SK-N-SH (cell line): Measurements from ENCODE around the gene TYK2. TPM values are rescaled to one million over a fixed set of nuclear protein-coding genes. Genes with fewer than 3 reads are reported as not detected.

ENCODE experiments used
- CTCF ChIA-PET: fragments of 300-600, 350-600 bp; formaldehyde crosslinking; extraction: SDS; loops from one replicate; lab custom pipeline; 2021; lab: Yijun Ruan, JAX
- POLR2A ChIA-PET: fragments of 350-600 bp; sonication (Branson Sonifier 250); formaldehyde crosslinking; extraction: SDS; loops from one replicate; lab custom pipeline; 2020; ENCODE audit warnings: antibody characterized with exemption, inconsistent platforms; lab: Yijun Ruan, JAX
- DNase-seq: peaks from one replicate; pipeline ENCODE4 v3.0.0; 2012
- H2AFZ ChIP-seq: fragments of 200-600 bp; sonication (generic); 2 replicates; pipeline ENCODE4 v1.8.1; 2016; ENCODE audit warnings: antibody characterized with exemption, mild to moderate bottlenecking, low read depth
- H3F3A ChIP-seq: fragments of 200-600 bp; sonication (generic); replicated peaks from 2 replicates; pipeline ENCODE3; 2016; ENCODE audit warnings: antibody characterized with exemption, mild to moderate bottlenecking; ENCODE audit not compliant: insufficient read depth
- H3K27ac ChIP-seq, 2 experiments: fragments of 200-500 bp in 1 of 2; fragments of 200-600 bp in 1 of 2; sonication (Bioruptor generic) in 1 of 2; sonication (generic), shearing (Covaris generic) in 1 of 2; 2 replicates each; pipeline versions ENCODE4 v1.5.1 to v1.6.1; 2014 to 2016; ENCODE audit warnings: low read depth in 2 of 2, inconsistent platforms in 1 of 2, low read length in 1 of 2, mild to moderate bottlenecking in 1 of 2, mixed read lengths in 1 of 2
- H3K27me3 ChIP-seq: fragments of 200-600 bp; sonication (generic), shearing (Covaris generic); 2 replicates; pipeline ENCODE4 v1.6.1; 2016; ENCODE audit warnings: mixed run types; ENCODE audit not compliant: insufficient read depth
- H3K36me3 ChIP-seq, 2 experiments: fragments of 200-500 bp in 1 of 2; fragments of 200-600 bp in 1 of 2; sonication (Bioruptor generic) in 1 of 2; sonication (generic) in 1 of 2; replicated peaks in 1 of 2; 2 replicates each; pipeline versions ENCODE3 to v1.5.1; 2014 to 2016; ENCODE audit warnings: low read length in 1 of 2, mild to moderate bottlenecking in 1 of 2; ENCODE audit not compliant: insufficient read depth in 2 of 2, control insufficient read depth in 1 of 2
- H3K4me1 ChIP-seq, 2 experiments: fragments of 200-500 bp in 1 of 2; fragments of 200-600 bp in 1 of 2; sonication (Bioruptor generic) in 1 of 2; sonication (generic), shearing (Covaris generic) in 1 of 2; 2 replicates each; pipeline versions ENCODE4 v1.5.1 to v1.6.1; 2014 to 2016; ENCODE audit warnings: low read depth in 1 of 2, low read length in 1 of 2, mixed run types in 1 of 2; ENCODE audit not compliant: insufficient read depth in 2 of 2, control insufficient read depth in 1 of 2
- H3K4me2 ChIP-seq: fragments of 200-600 bp; sonication (generic), shearing (Covaris generic); 2 replicates; pipeline ENCODE4 v1.6.1; 2017; ENCODE audit warnings: mixed run types
- H3K4me3 ChIP-seq, 2 experiments: fragments of 200-500 bp in 1 of 2; fragments of 200-600 bp in 1 of 2; sonication (Bioruptor generic) in 1 of 2; sonication (generic), shearing (Covaris generic) in 1 of 2; 2 replicates each; pipeline versions ENCODE4 v1.5.1 to v1.8.1; 2014 to 2016; ENCODE audit warnings: low read depth in 2 of 2, inconsistent platforms in 1 of 2, low read length in 1 of 2, mild to moderate bottlenecking in 1 of 2, mixed read lengths in 1 of 2, moderate library complexity in 1 of 2
- H3K79me2 ChIP-seq: fragments of 200-600 bp; sonication (generic); 2 replicates; pipeline ENCODE4 v1.8.1; 2017; ENCODE audit warnings: mild to moderate bottlenecking; ENCODE audit not compliant: insufficient read depth
- H3K9ac ChIP-seq: fragments of 200-600 bp; sonication (generic); 2 replicates; pipeline ENCODE4 v1.6.1; 2017; ENCODE audit warnings: mixed run types
- H3K9me2 ChIP-seq: fragments of 200-600 bp; sonication (generic); 2 replicates; pipeline ENCODE4 v1.6.1; 2017; ENCODE audit warnings: mixed run types
- H3K9me3 ChIP-seq: fragments of 200-600 bp; sonication (generic); 2 replicates; pipeline ENCODE4 v1.6.1; 2017; ENCODE audit warnings: mixed run types, mild to moderate bottlenecking, moderate library complexity
- H4K20me1 ChIP-seq: fragments of 200-600 bp; sonication (generic); 2 replicates; pipeline ENCODE4 v1.6.1; 2017; ENCODE audit warnings: mild to moderate bottlenecking, mixed run types; ENCODE audit not compliant: insufficient read depth
- CHD2 ChIP-seq: fragments of 150-350 bp; IDR thresholded peaks from 2 replicates; pipeline ENCODE4 v1.6.1; 2018; ENCODE audit warnings: low read length; ENCODE audit not compliant: partially characterized antibody
- CTCF ChIP-seq: fragments of 200-600 bp; sonication (generic); IDR thresholded peaks from 2 replicates; pipeline ENCODE4 v1.6.1; 2017; ENCODE audit warnings: antibody characterized with exemption, mild to moderate bottlenecking, moderate library complexity
- ELF1 ChIP-seq: IDR thresholded peaks from 2 replicates; pipeline ENCODE4 v1.4.0; 2012
- EP300 ChIP-seq, 2 experiments: IDR thresholded peaks; 2 replicates each; pipeline versions ENCODE4 v1.4.0 to v1.6.1; 2012; ENCODE audit warnings: borderline replicate concordance in 1 of 2, low read depth in 1 of 2, low read length in 1 of 2
- EZH2phosphoT487 ChIP-seq: fragments of 200-600 bp; sonication (generic); IDR thresholded peaks from 2 replicates; pipeline ENCODE4 v1.6.1; 2017; ENCODE audit warnings: low read depth, mixed run types, mild to moderate bottlenecking, antibody characterized with exemption, moderate library complexity, borderline replicate concordance
- GABPA ChIP-seq: IDR thresholded peaks from 2 replicates; pipeline ENCODE4 v1.4.0; 2012; ENCODE audit warnings: low read depth, mild to moderate bottlenecking
- GATA2 ChIP-seq: sonication (generic); formaldehyde crosslinking; IDR thresholded peaks from 2 replicates; pipeline ENCODE4 v1.5.0; 2020; ENCODE audit warnings: mild to moderate bottlenecking, missing genetic modification reagents
- JUND ChIP-seq: IDR thresholded peaks from 2 replicates; pipeline ENCODE4 v1.4.0; 2012
- NFIC ChIP-seq: IDR thresholded peaks from 2 replicates; pipeline ENCODE4 v1.4.0; 2012; ENCODE audit warnings: borderline replicate concordance
- NRF1 ChIP-seq: IDR thresholded peaks from 2 replicates; pipeline ENCODE4 v1.6.1; 2012; ENCODE audit warnings: low read depth, mild to moderate bottlenecking, low read length
- POLR2AphosphoS5 ChIP-seq: IDR thresholded peaks from 2 replicates; pipeline ENCODE4 v1.6.1; 2012; ENCODE audit warnings: low read depth, low read length
- RFX5 ChIP-seq: IDR thresholded peaks from 2 replicates; pipeline ENCODE4 v1.6.1; 2012; ENCODE audit warnings: mild to moderate bottlenecking, improper control_type of control experiment, low read length
- USF2 ChIP-seq: fragments of 150-350 bp; IDR thresholded peaks from 2 replicates; pipeline ENCODE4 v1.6.1; 2017; ENCODE audit warnings: antibody characterized with exemption, low read length, low read depth, borderline replicate concordance
- YY1 ChIP-seq: IDR thresholded peaks from 2 replicates; pipeline ENCODE4 v1.4.0; 2012; ENCODE audit warnings: low read depth, mild to moderate bottlenecking
- WGBS: methylation state at CpG from one replicate; pipeline ENCODE4 v1.1.6; 2017; ENCODE audit warnings: low lambda C conversion rate; 5-methylcytosine and 5-hydroxymethylcytosine counted together
- polyA plus RNA-seq, 3 experiments: library from polyadenylated mRNA; depleted of rRNA; stranded (reverse); fragments of >200 nt; gene quantifications; 2 replicates each; pipeline ENCODE4 v1.2.3, GENCODE V29; 2012

The TYK2 gene
- polyA plus RNA-seq, 1 of the 3 experiments (the other 2 are of a cell fraction) = 44.6 TPM

- no peak for TF ChIP-seq GATA2 (CRISPR knock-in tag)
- no peak for TF ChIP-seq NFIC
- no peak for TF ChIP-seq JUND
- no peak for TF ChIP-seq CHD2
- TF ChIP-seq EP300 (IDR thresholded peaks at IDR 0.05; ENCODE audit: borderline replicate concordance in 1 of 2, low read depth in 1 of 2, low read length in 1 of 2) = no peak
- H3K9me2 ChIP-seq = no peaks in the 10 kb centered on the region
- H3K36me3 ChIP-seq = no peaks in the 10 kb centered on the region
- peaks cover 13% of the 10 kb centered on the region for H3K79me2 ChIP-seq
- H3K4me1 ChIP-seq = peaks cover 0 to 3% of the 10 kb centered on the region in 2 experiments; a peak in 1 of 4 replicates
- no peak overlapping the region for H3K27ac ChIP-seq
- H3K9me3 ChIP-seq = no peaks in the 10 kb centered on the region
- H3K4me3 ChIP-seq = no peak overlapping the region
- H4K20me1 ChIP-seq = no peaks in the 10 kb centered on the region
- no peak overlapping the region for H3K4me2 ChIP-seq
- no peak for DNase-seq
- no peak overlapping the region for H3K9ac ChIP-seq
- ChIA-PET CTCF (interaction anchor here (1.5 to 14.8 kb wide), 3 partner anchors 12 to 18 kb away, joined by 4 to 313 read pairs (median 4); partner anchors contain the start of gene PDE4A), POLR2A (no interaction called here)
- no peaks in the 10 kb centered on the region for H3K27me3 ChIP-seq
- no peak overlapping the region for H2AFZ ChIP-seq
- no peaks in the 10 kb centered on the region for H3F3A ChIP-seq
These were observed 26.7 kb upstream of the TYK2 start for GRCh38 chr19:10407096-10407495.

- H4K20me1 ChIP-seq = peaks cover 7% of the 10 kb centered on the region
- ChIA-PET POLR2A (interaction anchor here (0.9 to 2.1 kb wide), 2 partner anchors 10 to 12 kb away, joined by 3 to 9 read pairs; no protein-coding TSS in a partner anchor), CTCF (interaction anchor here (0.9 to 14.8 kb wide), 7 partner anchors 13 to 371 kb away, joined by 3 to 313 read pairs (median 3); partner anchors contain the start of gene PDE4A)
- no peak overlapping the region for H3K4me2 ChIP-seq
- TF ChIP-seq NRF1 = no peak
- no peak for TF ChIP-seq EP300 (IDR thresholded peaks at IDR 0.05; ENCODE audit: borderline replicate concordance in 1 of 2, low read depth in 1 of 2, low read length in 1 of 2)
- TF ChIP-seq EZH2phosphoT487 = no peak
- TF ChIP-seq YY1 = no peak
- no peak for TF ChIP-seq RFX5
- TF ChIP-seq GABPA = no peak
- no peak for TF ChIP-seq NFIC
- TF ChIP-seq USF2 = no peak
- no peak for TF ChIP-seq CTCF
- no peak for TF ChIP-seq POLR2AphosphoS5
- no peak for TF ChIP-seq ELF1
- WGBS = 77% methylated on average over 6 of the region's 6 CpGs
- H2AFZ ChIP-seq = no peak overlapping the region
- H3K27ac ChIP-seq = no peak overlapping the region
- H3K36me3 ChIP-seq = peaks cover 0 to 3% of the 10 kb centered on the region in 2 experiments
- no peaks in the 10 kb centered on the region for H3F3A ChIP-seq
- H3K79me2 ChIP-seq = peaks cover 22% of the 10 kb centered on the region
- no peak for DNase-seq
- H3K4me1 ChIP-seq = peaks cover 7 to 11% of the 10 kb centered on the region in 2 experiments; a peak in 3 of 4 replicates
- no peaks in the 10 kb centered on the region for H3K9me2 ChIP-seq
- H3K9me3 ChIP-seq = no peaks in the 10 kb centered on the region
- no peak overlapping the region for H3K4me3 ChIP-seq
- H3K9ac ChIP-seq = no peak overlapping the region
- no peaks in the 10 kb centered on the region for H3K27me3 ChIP-seq
These were observed 25.8 kb upstream of the TYK2 start for GRCh38 chr19:10406191-10406590.
